Breast epithelium (tissue), 3 donors: ENCODE data around the gene AMOT.

Experiments
- CTCF ChIP-seq, 3 donors: fragments of 450-650 bp; IDR thresholded peaks; one replicate each; pipeline ENCODE4 v1.5.1; 2016 to 2017; ENCODE audit warnings: antibody characterized with exemption in 3 of 3, mild to moderate bottlenecking in 3 of 3, moderate library complexity in 3 of 3
- POLR2AphosphoS5 ChIP-seq, 3 donors: sonication (generic); formaldehyde crosslinking; IDR thresholded peaks; one replicate each; pipeline ENCODE4 v1.6.1; 2017; ENCODE audit warnings: antibody characterized with exemption in 3 of 3

GRCh38 chrX:112866175-112866574, 25.5 kb upstream of the AMOT start:
- no peak for TF ChIP-seq POLR2AphosphoS5 (IDR thresholded peaks at IDR 0.05)
- no peak for TF ChIP-seq CTCF (IDR thresholded peaks at IDR 0.05)
